Measurements from ENCODE around the gene HOXD3. TPM values are rescaled to one million over a fixed set of nuclear protein-coding genes. Genes with fewer than 3 reads are reported as not detected.

HOXD3 gene
- total RNA-seq (2014; rRNA removed): not detected in 2 replicates
- not detected for polyA plus RNA-seq (2012)

- DNase-seq (ENCODE audit: low read depth): no peak
These were observed at the start of gene HOXD3 for GRCh38 chr2:176156807-176157498. Gene HOXD3, plus strand, starts transcription at chr2:176157307. Its CDS starts 11,808 bp downstream, at chr2:176169115.

DNA sequence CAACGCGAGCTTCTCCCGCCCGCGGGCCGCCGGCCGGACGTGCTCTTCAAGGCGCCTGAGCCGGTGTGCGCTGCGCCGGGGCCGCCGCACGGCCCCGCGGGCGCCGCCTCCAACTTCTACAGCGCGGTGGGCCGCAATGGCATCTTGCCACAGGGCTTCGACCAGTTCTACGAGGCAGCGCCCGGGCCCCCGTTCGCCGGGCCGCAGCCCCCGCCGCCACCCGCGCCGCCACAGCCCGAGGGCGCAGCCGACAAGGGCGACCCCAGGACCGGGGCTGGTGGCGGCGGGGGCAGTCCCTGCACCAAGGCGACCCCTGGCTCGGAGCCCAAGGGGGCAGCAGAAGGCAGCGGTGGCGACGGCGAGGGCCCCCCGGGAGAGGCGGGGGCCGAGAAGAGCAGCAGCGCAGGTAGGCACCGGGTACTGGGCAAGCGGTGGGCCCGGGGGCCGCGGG, 49.4 kb upstream of the HOXD3 start:
- no peak for DNase-seq (ENCODE audit: low read depth)

- no peak for DNase-seq (ENCODE audit: low read depth)
These were observed 47.8 kb upstream of the HOXD3 start for GRCh38 chr2:176109192-176109901.

DNA sequence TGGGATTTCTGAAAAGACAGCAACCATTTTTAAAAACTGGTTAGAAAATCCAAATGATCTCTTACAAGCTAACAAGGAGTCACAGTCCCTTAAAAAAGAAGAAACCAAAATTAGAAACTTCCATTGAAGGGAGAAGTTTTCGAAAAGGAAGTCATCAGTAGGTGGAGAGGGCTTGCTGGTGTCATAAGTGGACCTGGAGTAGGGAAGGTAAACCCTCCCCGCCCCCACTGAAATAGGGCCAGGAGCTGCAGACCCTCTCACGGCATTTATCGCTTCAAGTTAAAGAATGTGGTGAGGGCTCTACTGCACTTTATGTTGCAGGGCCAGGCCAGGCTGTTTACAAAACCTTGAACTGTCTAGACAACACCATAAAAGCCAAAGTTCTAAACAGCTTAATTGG, 47.2 kb upstream of the HOXD3 start:
- DNase-seq (ENCODE audit: low read depth): no peak

DNA sequence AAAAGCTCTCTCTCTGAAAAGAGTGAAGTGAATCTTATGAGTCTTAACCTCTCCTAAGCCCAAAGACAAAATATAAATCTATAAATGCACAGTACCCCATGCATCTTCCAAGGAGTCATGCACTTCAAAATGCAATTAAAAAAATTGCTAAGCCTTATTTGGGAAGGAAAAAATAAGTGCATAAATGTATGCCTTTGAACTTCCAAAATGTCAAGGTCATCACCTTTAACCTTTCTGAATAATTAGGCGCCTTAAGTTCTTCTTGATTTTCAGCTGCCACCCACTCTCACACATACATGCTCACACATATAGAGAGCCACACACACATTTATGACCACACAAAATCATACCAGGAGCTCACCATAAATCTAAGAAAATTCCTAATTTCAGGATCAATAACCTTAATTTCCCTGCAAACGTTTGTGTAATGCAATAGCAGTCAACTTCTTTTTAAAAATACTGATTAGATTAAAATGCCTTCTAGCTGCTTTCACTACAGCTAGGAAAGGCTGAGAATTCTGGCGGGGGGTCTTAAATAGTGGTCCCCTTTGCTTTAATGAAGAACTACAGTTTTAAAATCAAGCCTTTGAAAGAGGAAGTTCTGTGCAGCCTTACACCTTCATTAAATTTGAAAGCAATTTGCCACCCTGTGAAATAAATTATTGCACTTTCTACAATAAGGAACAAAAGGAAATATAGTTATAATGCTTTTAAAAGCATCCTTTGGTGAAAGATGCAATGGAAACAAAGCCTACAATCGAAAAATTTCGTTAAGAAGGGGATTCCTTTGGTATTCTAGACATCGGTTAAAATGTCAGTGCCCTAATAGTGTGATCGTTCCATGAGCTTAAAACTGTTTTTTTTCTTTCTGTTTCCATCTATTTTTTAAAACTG, 46.4 kb upstream of the HOXD3 start:
- no peak for DNase-seq (ENCODE audit: low read depth)

DNA sequence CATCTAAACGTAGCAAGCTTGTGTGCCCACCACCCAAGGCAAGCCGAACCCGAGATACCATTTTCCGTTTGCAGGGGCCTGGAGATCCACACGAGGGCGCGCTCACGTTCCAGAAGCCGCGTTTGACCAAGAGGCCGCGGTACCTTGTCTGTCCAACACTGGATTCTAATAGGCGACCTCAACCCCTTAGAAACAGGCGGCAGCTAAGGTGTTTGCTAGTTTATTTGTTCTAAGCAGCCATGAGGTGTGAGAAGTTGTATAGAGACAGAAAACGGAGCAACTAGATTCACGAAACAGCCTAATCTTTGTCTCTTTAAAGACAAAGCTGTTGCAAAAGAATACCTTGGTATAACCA, 45.8 kb upstream of the HOXD3 start:
- peak; percentile 26 for DNase-seq (ENCODE audit: low read depth)

DNA sequence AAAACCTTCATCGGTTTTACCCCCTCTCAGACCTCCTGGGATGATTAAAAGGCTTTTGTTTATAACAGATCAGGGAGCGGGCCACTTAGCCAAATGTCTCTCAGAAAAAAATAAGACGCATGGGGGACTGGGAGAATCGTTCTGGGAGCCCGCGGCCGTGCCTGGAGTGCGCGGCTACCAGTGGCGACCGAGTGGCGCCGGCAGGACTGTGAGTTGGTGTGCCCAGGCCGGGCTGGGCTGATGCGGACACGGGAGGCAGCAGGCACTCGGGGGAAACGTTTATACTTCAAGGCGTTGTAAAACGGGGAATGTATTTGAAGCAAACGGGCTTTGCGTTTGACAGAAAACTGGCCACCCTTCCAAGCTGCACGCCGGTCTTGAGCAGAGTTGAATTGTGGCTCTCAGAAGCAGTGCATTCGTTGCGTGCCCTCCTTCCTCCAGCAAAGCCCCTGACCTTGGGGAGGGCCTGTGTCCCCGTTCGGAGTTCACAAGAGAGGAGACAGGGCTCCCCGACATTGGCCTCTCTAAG, 45.2 kb upstream of the HOXD3 start:
- no peak for DNase-seq (ENCODE audit: low read depth)

DNA sequence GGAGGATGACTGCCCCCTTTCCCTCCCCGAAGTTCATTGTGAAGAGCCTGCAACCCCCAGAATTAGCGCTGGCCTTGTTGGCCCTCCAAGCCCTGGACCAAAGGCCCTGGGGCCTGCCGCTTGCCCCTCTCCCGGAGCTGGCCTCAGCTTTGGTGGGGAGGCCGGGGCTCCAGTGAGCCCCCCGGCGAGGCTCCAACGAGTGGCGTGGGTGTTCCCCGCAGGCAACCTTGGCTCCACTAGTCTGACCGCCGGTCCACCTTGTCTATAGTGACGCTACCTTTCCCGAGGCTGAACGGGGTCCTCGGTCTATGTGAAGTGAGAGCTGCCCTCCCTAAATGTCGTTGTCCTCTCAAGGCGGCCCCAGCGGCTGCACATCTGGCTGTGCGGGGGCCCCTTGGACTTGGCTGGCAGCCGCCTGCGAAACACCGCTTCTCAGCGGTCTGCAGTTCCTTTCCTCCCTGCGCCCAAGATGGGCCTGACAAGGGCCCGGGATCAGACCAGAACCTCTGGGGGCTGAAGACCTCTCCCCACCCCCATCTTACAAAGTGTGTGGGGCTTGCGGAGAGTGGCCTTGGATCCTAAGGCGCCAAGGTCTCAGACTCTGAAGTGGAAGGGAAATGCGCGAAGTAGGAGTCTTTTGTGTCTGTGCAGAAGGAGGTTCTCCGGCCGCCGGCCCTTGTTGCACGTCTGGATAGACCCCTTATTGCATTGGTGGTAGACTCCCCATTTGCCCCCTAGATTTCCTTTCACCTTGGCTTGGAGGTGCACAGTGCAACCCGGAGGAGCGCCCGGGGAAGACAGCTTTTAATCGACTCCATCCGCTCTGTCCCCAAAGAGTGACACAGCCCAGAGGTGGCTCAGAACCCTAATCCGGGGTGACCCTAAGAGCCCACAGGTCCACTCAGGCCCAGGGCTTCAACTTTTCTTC, 44.5 kb upstream of the HOXD3 start:
- no peak for DNase-seq (ENCODE audit: low read depth)

- DNase-seq (ENCODE audit: low read depth): no peak
These were observed 42.8 kb upstream of the HOXD3 start for GRCh38 chr2:176114120-176114929.

GRCh38 chr2:176114930-176115625, 42.0 kb upstream of the HOXD3 start:
- DNase-seq (ENCODE audit: low read depth): no peak

DNA sequence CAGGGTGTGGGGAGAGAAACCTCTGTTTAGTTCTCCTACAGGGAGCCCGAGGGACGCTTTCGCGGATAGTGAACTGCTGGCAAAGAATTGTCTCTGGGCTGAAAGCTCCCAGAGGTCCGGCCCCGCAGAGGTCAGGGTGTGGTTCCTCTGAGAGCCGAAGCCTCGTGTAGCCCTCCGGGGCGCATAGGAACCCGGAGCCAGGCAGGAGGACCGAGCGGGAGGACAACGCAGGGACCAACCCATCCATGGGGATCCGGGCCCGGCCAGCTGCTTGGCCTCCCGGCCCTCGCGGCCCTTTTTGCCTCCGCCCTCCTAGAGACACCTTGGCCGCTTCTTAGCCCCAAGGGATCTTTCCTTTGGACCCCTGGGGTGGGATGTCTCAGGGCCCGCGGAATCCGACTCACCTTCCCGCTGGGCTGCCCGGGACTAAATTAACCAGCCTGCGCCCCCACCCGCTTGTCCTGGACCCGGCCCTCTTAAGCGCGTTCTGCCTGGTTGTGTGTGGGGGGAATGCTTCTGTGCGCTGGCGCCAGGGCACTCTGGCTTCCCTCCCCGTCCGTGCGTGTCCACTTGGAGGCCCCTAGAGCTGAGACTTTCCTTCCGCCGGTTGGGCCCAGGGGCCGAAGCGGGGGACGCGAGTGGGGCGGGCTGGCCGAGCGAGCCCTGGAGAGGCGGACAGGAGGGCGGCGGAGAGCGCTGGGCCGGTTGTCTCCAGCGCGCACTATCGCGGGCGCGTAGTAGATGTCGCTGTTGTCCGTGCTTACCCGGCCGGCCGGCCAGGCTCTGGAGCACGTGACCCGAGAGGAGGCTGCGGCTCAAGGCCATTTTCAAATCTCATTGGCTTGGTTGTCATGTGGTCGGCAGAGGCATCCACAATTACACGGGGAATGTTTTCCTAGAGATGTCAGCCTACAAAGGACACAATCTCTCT, 41.0 kb upstream of the HOXD3 start, which contains the start of gene HOXD10:
Gene HOXD10, plus strand, starts transcription at position 896 of the 931 bp plus-strand sequence. CDS start 56 bp downstream, outside the sequence.
- no peak for DNase-seq (ENCODE audit: low read depth)

DNA sequence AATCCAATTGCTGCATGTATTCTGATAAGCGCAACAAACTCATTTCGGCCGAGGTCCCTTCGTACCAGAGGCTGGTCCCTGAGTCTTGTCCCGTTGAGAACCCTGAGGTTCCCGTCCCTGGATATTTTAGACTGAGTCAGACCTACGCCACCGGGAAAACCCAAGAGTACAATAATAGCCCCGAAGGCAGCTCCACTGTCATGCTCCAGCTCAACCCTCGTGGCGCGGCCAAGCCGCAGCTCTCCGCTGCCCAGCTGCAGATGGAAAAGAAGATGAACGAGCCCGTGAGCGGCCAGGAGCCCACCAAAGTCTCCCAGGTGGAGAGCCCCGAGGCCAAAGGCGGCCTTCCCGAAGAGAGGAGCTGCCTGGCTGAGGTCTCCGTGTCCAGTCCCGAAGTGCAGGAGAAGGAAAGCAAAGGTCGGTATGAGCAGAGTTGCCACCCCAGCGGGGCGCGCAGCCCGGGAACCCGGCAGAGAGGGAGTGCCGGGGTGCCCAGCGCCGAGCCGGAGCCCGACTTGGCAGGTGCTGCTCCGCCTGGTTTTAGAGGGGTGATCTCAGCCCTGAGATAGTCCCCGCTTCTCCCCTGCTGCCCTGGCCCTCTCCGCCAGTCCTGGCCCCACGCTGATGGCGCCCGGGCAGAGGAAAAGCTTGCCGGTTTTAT, 39.8 kb upstream of the HOXD3 start:
- DNase-seq (ENCODE audit: low read depth): no peak

DNA sequence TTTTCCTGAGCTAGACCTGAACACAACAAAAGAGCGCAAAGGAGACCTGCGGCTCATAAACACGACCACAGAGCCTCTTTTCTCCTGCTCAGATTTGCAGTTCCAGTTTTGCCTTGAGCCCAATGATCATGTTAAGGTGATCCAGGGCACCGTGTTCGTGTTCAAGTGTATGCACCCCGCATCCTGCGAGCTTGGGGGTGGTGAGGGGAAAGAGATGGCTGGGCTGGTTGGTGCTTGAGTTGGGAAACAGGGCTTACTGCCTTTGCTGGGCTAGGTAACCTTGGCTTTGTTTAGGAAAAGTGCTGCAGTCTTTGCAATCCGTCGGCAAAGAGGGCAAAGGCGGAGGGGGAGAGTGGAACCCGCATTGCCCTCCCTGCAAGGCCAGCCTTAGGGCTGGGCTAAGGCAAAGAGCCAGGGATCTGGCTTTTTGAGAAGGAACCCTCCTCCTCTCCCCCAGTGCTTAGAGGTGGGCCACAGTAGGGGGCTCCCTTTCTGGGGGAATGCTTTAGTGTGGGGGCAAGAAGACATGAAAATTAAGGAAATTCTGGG, 39.2 kb upstream of the HOXD3 start:
- no peak for DNase-seq (ENCODE audit: low read depth)

- DNase-seq (ENCODE audit: low read depth): peak; percentile 38
These were observed 38.3 kb upstream of the HOXD3 start for GRCh38 chr2:176118601-176119339.

- DNase-seq (ENCODE audit: low read depth): no peak
These were observed 36.5 kb upstream of the HOXD3 start for GRCh38 chr2:176120364-176121189.
